Measurements from ENCODE around the gene MSANTD7. TPM values are rescaled to one million over a fixed set of nuclear protein-coding genes. Genes with fewer than 3 reads are reported as not detected.
A peak's percentile ranks its signal among the peaks of the same experiment; 100 is the strongest.

The MSANTD7 gene
- total RNA-seq, 4 donors from 2014 or later: 5.4 to 11.1 (median 8.0) TPM

DNA sequence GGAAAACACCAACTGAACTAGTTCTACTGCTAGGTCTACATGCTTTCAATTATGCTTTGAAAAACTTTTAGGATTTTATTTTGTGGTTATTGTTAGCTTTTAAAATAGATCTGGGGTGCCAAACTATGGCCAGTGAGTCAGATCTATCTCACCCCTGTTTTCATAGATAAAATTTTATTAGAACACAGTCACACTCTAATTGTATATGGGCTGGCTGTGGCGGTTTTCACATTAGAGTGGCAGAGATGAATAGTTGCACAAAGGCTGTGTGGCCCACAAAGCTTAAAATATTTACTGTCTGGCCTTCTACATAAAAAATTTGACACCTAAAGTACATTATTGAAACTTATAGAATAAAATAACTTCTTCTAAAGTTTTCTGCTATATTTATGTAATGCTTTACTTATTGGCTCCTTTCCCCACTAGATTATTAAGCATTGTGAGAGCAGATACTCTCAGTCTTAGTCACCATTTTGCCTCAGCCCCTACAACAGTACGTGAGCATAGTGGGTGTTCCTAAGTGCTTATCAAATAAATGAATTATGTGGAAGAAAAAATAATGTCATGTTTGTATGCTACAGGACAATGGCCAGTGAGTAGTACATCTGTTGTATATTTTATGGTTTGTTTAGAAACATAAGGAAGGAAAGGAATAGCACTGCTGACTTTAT, 35.1 kb downstream of the MSANTD7 start:
- no peak overlapping the region for H3K27ac ChIP-seq (replicated peaks in 1 of 4)
- peaks cover 12 to 22% (median 18%) of the 10 kb centered on the region in 4 donors for H3K36me3 ChIP-seq
- no peak for DNase-seq (ENCODE audit: extremely low spot score)
- 82% methylated on average over 2 of the region's 2 CpGs for WGBS
- H3K4me1 ChIP-seq: peaks cover 11 to 18% (median 14%) of the 10 kb centered on the region in 4 donors
- H3K9me3 ChIP-seq: no peaks in the 10 kb centered on the region
- intact Hi-C loops (cut with DNase I): loop anchor here (10.0 kb wide), 2 partner anchors 222 to 292 kb away; partner anchors contain the start of genes NMT2 and RPP38
- TF ChIP-seq POLR2A (IDR thresholded peaks at IDR 0.05; ENCODE audit: low read depth) (no peak), POLR2AphosphoS5 (IDR thresholded peaks at IDR 0.05) (no peak), EP300 (IDR thresholded peaks at IDR 0.05) (no peak)
- TF ChIP-seq, protein P1, sequence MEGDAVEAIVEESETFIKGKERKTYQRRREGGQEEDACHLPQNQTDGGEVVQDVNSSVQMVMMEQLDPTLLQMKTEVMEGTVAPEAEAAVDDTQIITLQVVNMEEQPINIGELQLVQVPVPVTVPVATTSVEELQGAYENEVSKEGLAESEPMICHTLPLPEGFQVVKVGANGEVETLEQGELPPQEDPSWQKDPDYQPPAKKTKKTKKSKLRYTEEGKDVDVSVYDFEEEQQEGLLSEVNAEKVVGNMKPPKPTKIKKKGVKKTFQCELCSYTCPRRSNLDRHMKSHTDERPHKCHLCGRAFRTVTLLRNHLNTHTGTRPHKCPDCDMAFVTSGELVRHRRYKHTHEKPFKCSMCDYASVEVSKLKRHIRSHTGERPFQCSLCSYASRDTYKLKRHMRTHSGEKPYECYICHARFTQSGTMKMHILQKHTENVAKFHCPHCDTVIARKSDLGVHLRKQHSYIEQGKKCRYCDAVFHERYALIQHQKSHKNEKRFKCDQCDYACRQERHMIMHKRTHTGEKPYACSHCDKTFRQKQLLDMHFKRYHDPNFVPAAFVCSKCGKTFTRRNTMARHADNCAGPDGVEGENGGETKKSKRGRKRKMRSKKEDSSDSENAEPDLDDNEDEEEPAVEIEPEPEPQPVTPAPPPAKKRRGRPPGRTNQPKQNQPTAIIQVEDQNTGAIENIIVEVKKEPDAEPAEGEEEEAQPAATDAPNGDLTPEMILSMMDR (IDR thresholded peaks at IDR 0.05): no peak
- H3K4me3 ChIP-seq: no peak overlapping the region
- H3K27me3 ChIP-seq: no peaks in the 10 kb centered on the region

DNA sequence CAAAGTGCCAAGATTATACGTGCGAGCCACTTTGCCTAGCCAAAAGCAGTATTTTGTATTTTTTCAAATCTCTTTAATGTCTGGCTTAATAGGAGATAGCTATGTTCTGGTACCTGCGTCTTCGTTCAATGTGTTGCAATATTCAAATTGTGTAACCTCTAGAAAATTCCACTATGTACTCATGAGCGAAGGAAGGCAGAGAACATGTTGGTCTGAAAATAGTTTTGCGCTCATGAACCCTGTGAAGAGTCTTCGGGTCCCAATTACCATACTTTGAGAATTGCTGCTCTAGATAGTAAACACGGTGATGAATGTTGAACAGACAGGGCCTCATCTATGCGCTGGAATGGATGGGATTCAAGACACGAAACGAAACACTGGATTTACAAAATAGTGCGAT, 37.8 kb downstream of the MSANTD7 start:
- Histone ChIP-seq H3K4me1 (peaks cover 19 to 34% (median 27%) of the 10 kb centered on the region in 4 donors), H3K9me3 (no peaks in the 10 kb centered on the region), H3K27me3 (no peaks in the 10 kb centered on the region), H3K4me3 (no peak overlapping the region), H3K36me3 (peaks cover 0 to 2% (median 0%) of the 10 kb centered on the region in 4 donors), H3K27ac (replicated peaks in 1 of 4) (no peak overlapping the region)
- no peak for DNase-seq (ENCODE audit: extremely low spot score)
- 94% methylated on average over 12 of the region's 12 CpGs for WGBS
- intact Hi-C loops (cut with DNase I): loop anchor here (5.0 to 10.0 kb wide), 3 partner anchors 39 to 289 kb away; partner anchors contain the start of genes CDNF, HSPA14, MSANTD7 and NMT2
- TF ChIP-seq EP300 (IDR thresholded peaks at IDR 0.05): no peak
- no peak for TF ChIP-seq POLR2AphosphoS5 (IDR thresholded peaks at IDR 0.05)
- no peak for TF ChIP-seq POLR2A (IDR thresholded peaks at IDR 0.05; ENCODE audit: low read depth)

DNA sequence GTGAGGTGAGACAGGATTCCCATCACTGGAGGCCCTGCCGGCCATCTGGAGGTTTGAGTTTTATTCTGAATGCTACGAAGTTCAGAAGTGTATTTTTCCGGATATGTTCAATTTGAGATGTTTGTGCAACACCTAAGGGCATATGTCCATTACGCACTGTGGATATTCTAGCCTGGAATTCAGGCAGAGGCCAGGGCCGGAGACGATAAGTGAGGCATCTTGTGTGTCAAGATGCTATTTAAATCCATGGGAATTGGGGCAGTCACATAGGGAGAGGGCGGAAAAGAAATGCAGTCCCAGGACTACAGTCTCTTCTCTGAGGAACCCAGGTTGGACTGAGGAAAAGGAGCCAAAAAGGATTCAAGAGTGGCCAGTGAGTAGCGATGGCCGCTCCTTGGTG, 38.7 kb downstream of the MSANTD7 start:
- intact Hi-C loops (cut with DNase I): loop anchor here (5.0 to 10.0 kb wide), 3 partner anchors 39 to 288 kb away; partner anchors contain the start of genes CDNF, HSPA14, MSANTD7 and NMT2
- H3K36me3 ChIP-seq: no peaks in the 10 kb centered on the region
- H3K27ac ChIP-seq (replicated peaks in 1 of 4): peak overlapping the region; percentile 90 to 98 (median 94)
- 84% methylated on average over 9 of the region's 9 CpGs for WGBS
- no peaks in the 10 kb centered on the region for H3K9me3 ChIP-seq
- H3K27me3 ChIP-seq: no peaks in the 10 kb centered on the region
- H3K4me3 ChIP-seq: peak overlapping the region in 1 of 4 donors; percentile 95
- no peak for DNase-seq (ENCODE audit: extremely low spot score)
- peaks cover 19 to 34% (median 27%) of the 10 kb centered on the region in 4 donors for H3K4me1 ChIP-seq
- TF ChIP-seq, protein P1 (IDR thresholded peaks at IDR 0.05): no peak
- TF ChIP-seq EP300 (IDR thresholded peaks at IDR 0.05) (no peak), POLR2AphosphoS5 (IDR thresholded peaks at IDR 0.05) (no peak), POLR2A (IDR thresholded peaks at IDR 0.05; ENCODE audit: low read depth) (no peak)

DNA sequence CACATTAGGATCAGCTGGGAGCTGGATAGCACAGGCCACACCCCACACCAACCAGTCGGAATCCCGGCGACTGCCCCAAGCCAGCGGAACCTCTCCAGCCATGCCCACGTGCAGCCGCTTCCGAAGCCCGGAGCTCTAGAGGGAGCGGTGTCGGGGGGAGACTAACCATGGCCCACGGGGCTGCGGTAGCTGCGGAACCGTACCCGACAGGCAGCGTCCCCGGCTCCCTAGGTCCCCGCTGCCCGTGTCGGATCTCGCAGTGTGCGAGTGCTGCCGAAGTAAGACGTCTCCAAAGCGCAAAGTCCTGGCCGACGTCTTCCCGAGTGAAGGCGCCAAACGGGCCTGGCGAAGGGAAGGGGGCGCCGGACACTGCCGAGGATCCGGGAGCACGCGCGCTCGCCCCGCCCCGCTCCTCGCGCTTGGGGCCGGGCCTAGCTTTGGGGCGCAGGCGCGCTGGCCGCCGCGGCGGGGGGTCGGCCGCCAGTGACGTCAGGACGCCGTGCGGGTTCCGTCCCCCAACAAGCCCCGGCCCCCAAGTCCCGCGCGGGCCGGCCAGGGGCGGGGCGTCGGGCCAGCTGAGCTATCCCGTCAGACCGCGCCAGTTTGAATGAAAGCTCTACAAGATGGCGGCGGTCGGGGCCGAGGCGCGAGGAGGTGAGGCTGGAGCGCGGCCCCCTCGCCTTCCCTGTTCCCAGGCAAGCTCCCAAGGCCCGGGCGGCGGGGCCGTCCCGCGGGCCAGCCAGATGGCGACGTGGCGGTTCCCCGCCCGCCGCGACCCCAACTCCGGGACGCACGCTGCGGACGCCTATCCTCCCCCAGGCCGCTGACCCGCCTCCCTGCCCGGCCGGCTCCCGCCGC, 40.4 kb downstream of the MSANTD7 start, which contains the start of gene SUV39H2:
SUV39H2 (plus strand) TSS at position 601 of the 858 bp plus-strand sequence; CDS start at position 624, 23 bp downstream.
- Histone ChIP-seq H3K27me3 (no peaks in the 10 kb centered on the region), H3K36me3 (no peaks in the 10 kb centered on the region), H3K27ac (replicated peaks in 1 of 4) (peak within 1 kb of the TSS; percentile 90 to 98 (median 94)), H3K4me3 (peak within 1 kb of the TSS; percentile 75 to 98 (median 96)), H3K4me1 (peaks cover 19 to 34% (median 27%) of the 10 kb centered on the region in 4 donors), H3K9me3 (no peaks in the 10 kb centered on the region)
- intact Hi-C loops (cut with DNase I): loop anchor here (5.0 to 10.0 kb wide), 3 partner anchors 41 to 286 kb away; partner anchors contain the start of genes CDNF, HSPA14, MSANTD7 and NMT2
- TF ChIP-seq POLR2A (IDR thresholded peaks at IDR 0.05; ENCODE audit: low read depth) (peak; percentile 71), EP300 (IDR thresholded peaks at IDR 0.05) (no peak), POLR2AphosphoS5 (IDR thresholded peaks at IDR 0.05) (peak; percentile 74 to 88)
- TF ChIP-seq, protein P1 (IDR thresholded peaks at IDR 0.05): peak in 1 of 3 experiments; percentile 13
- 0% methylated on average over 7 of the region's 102 CpGs for WGBS
- DNase-seq (ENCODE audit: extremely low spot score): peak; percentile 97

All from esophagus muscularis mucosa (tissue), 4 donors.